ENCODE results near the gene KTI12.
"Not testable (repeated sequence)": the region's sequence is repeated elsewhere in the genome, so short reads cannot be mapped to it uniquely, and the experiment has no call there.

The KTI12 gene

DNA sequence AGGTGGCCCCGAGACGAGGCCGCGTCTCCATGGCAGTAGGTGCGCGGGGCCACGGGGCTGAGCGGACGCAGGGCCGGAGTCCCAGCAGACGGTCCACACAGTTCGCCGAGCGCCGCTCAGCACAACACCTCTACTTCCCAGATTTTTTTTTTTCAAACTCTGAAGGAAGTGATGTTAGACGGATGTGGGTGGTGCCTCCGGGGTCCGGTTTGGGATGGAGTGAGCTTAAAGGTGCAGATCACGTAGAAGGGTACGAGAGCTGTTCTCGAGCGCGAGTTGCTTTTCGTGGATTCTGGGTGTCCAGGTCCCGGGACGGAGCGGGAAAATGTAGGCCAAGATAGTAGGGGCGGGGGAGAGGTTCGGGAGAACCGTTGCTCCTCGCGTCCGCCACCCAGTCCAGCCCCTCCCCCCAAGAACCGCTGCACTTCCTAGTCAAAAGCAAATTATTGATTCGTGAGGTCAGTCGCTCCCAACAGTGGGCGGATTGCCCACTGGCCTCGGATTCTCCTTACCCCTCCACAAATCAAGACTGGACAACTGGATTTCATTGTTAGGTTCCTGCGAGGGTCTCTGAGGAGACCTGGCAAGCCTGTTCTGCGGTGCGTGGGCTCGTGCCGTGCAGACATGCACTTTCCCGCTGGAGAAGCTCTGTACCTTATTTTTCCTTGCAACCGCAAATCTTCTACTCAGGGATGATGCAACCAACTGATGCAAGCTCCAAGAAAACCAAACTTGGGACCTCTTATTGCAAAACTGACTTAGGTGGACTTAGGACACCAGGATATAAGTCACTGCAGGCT is 21.7 kb upstream of the KTI12 start, which contains the start of gene TXNDC12:
Gene TXNDC12 (minus strand): TSS at position 126 of the 800 bp plus-strand sequence. CDS start 95 bp downstream, at position 31.
- DNase-seq (ENCODE audit: insufficient read length, low spot score), result peak; percentile 74
- TF ChIP-seq, protein P1, sequence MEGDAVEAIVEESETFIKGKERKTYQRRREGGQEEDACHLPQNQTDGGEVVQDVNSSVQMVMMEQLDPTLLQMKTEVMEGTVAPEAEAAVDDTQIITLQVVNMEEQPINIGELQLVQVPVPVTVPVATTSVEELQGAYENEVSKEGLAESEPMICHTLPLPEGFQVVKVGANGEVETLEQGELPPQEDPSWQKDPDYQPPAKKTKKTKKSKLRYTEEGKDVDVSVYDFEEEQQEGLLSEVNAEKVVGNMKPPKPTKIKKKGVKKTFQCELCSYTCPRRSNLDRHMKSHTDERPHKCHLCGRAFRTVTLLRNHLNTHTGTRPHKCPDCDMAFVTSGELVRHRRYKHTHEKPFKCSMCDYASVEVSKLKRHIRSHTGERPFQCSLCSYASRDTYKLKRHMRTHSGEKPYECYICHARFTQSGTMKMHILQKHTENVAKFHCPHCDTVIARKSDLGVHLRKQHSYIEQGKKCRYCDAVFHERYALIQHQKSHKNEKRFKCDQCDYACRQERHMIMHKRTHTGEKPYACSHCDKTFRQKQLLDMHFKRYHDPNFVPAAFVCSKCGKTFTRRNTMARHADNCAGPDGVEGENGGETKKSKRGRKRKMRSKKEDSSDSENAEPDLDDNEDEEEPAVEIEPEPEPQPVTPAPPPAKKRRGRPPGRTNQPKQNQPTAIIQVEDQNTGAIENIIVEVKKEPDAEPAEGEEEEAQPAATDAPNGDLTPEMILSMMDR (IDR thresholded peaks at IDR 0.05; ENCODE audit: insufficient read depth, missing control alignments), result no peak
- no peak for FAIRE-seq

DNA sequence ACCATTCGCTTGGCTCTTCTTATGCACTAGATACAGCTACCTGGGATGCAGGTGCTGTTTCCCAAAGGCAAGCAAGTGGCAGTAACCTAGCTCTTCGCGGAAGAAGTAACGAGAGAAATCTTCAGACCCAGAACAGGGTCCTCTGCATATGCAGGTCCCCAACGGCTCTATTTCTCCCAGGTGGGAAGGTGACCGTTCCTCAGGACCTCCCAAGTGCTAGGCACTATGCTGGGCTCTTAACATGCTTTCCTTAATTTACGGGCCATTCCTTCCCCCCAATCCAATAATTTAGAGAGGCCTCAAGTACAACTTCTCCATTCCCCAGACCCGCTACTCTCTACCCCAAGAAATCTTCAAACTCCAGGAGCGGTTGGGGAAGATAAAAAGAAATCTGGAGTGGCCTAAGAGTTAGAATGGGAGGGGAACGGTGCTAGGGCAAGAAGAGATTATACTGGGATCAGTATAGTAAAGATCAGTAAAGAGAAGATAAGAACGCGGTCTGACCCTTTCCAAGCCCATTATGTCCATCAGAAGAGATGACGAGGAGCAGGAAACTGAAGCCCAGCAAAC is 21.0 kb upstream of the KTI12 start:
- TF ChIP-seq, protein P1 (IDR thresholded peaks at IDR 0.05; ENCODE audit: insufficient read depth, missing control alignments), result no peak
- DNase-seq (ENCODE audit: insufficient read length, low spot score) (no peak), FAIRE-seq (no peak)

DNA sequence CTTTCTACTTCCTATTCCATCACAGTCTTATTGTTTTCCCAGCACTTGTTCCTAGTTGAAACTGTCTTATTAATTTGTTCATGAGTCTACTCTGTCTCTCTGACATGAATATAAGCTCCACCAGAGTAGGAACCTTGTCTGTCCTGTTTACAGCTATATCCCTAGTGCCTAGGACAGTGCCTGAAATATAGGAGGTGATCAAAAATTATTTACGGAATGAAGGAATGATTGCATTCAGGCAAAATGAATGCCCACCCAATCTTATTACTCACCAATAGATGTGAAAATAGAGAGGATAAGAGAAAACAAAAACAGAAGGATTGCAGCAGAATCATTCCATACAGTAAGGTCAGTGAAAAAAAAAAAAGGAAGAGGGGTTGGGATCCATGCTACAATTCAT is 20.3 kb upstream of the KTI12 start:
- DNase-seq (ENCODE audit: insufficient read length, low spot score), result no peak
- TF ChIP-seq, protein P1 (IDR thresholded peaks at IDR 0.05; ENCODE audit: insufficient read depth, missing control alignments), result no peak
- no peak for FAIRE-seq

DNA sequence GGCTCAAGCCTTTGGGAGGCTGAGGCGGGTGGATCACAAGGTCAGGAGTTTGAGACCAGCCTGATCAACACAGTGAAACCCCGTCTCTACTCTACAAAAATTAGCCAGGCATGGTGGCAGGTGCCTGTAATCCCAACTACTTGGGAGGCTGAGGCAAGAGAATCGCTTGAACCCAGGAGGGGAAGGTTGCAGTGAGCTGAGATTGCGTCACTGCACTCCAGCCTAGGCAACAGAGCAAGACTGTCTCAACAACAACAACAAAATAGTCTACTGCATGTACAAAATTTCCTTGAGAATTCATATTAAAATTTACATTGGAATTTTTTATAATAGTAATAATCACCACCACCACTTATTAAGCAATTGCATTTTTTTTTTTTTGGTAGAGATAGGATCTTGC is 15.7 kb upstream of the KTI12 start:
- FAIRE-seq; DNase-seq (ENCODE audit: insufficient read length, low spot score): not testable (repeated sequence)

DNA sequence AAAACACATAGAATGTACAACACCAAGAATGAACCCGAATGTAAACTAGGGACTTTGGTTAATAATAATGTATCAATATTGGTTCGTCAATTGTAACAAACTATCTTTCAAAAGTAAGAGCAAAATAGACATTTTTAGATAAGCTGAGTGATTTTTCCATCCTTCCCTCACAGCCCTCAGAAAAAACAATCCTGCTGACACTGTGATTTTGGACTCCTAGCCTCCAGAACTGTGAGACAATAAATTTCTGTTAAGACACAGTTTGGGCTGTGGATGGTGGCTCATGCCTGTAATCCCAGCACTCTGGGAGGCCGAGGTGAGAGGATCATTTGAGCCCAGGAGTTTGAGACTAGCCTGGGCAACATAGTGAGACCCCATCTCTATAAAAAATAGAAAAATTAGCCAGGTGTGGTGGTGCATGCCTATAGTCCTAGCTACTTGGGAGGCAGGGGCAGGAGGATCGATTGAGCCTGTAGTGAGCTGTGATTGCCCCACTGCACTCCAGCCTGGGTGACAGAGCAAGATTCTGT is 12.1 kb upstream of the KTI12 start:
- not testable (repeated sequence) for DNase-seq (ENCODE audit: insufficient read length, low spot score); FAIRE-seq

DNA sequence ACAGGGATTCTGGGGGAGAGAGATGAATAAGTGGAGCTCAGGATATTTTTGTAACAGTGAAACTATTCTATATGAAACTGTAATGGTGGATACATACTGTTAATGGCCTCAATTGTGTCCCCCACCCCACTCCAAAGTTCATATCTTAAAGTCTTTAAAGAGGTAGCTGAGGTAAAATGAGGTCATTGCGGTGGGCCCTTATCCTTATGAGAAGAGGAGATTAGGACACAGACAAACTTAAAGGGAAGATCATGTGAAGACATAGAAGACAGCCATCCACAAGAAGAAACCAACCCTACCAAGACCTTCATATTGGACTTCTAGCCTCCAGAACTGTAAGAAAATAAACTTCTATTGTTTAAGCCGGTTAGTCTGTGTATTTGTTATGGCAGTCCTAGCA is 11.6 kb upstream of the KTI12 start:
- no peak for FAIRE-seq
- DNase-seq (ENCODE audit: insufficient read length, low spot score), result no peak
- TF ChIP-seq, protein P1 (IDR thresholded peaks at IDR 0.05; ENCODE audit: insufficient read depth, missing control alignments), result no peak

DNA sequence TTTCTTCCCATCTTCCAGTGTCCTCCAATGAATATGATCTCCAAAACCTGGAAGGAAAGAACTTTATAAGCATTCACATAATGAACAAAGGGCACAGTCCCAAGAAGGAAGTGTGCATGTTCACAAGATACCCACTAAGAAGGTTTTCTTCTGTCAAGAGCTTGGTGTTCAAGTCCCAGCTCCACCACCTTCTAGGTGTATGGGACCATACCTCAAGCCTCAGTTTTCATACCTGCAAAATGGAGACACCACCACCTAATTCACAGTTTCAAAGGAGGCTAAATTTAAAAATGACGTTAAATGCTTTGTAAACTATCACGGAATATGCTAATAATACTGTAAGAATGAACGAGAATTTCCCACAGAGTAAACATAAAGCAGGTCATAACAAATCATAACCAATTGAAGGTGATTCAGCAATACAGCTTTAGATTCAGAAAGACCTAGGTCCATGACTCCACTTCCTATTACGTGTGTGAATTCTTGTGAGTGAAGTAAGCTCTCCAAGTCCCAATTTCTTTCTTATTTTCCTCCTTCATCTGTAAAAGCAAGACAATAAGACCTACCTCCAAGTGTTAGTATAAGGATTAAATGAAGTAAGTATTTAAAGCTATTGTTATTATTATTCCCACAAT is 8.1 kb upstream of the KTI12 start:
- TF ChIP-seq, protein P1 (IDR thresholded peaks at IDR 0.05; ENCODE audit: insufficient read depth, missing control alignments), result no peak
- no peak for DNase-seq (ENCODE audit: insufficient read length, low spot score)
- no peak for FAIRE-seq

DNA sequence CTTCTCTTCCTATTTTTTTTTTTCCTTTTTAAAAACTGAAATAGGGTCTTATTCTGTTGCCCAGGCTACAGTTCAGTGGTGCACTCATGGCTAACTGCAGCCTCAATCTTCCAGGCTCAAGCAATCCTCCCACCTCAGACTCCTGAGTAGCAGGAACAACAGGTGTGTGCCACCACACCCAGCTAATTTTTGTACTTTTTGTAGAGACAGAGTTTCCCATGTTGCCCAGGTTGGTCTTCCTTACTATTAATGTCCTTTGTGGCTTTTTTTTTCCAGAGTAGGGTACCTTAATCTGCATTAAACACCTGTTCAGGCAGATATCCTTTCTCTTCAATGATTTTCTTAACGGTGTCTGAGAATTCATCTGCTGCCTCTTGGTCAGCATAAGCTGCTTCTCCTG is 4.3 kb upstream of the KTI12 start:
- FAIRE-seq, result no peak
- TF ChIP-seq, protein P1 (IDR thresholded peaks at IDR 0.05; ENCODE audit: insufficient read depth, missing control alignments), result no peak
- no peak for DNase-seq (ENCODE audit: insufficient read length, low spot score)
